Small intestine (tissue), 7 donors: ENCODE measurements around the gene IGFL4. TPM values are rescaled to one million over a fixed set of nuclear protein-coding genes. Genes with fewer than 3 reads are reported as not detected.

Experiments used
- DNase-seq, 2 donors: peaks; one replicate each; pipeline versions ENCODE4 v3.0.0 to v3.0.0-alpha.2; 2013
- FAIRE-seq: peaks from 2 replicates; lab custom pipeline; 2012; peaks lifted over from hg19 to GRCh38; lab: Jason Lieb, UNC
- H3K27ac ChIP-seq, 3 donors: one replicate each; pipeline ENCODE4 v1.5.1; 2013; ENCODE audit warnings: low read length in 2 of 3, mild to moderate bottlenecking in 2 of 3, control low read depth in 1 of 3, inconsistent platforms in 1 of 3, low read depth in 1 of 3, moderate library complexity in 1 of 3
- H3K27me3 ChIP-seq, 3 donors: one replicate each; pipeline ENCODE4 v1.6.1; 2013; ENCODE audit warnings: low read length in 3 of 3, inconsistent platforms in 1 of 3; ENCODE audit not compliant: control insufficient read depth in 3 of 3, insufficient read depth in 3 of 3
- H3K36me3 ChIP-seq, 3 donors: one replicate each; pipeline ENCODE4 v1.6.1; 2013; ENCODE audit warnings: low read length in 3 of 3, inconsistent platforms in 1 of 3, low read depth in 1 of 3, mild to moderate bottlenecking in 1 of 3, moderate library complexity in 1 of 3; ENCODE audit not compliant: control insufficient read depth in 3 of 3, insufficient read depth in 2 of 3
- H3K4me1 ChIP-seq, 3 donors: one replicate each; pipeline ENCODE4 v1.6.1; 2013; ENCODE audit warnings: low read length in 2 of 3, inconsistent platforms in 1 of 3, low read depth in 1 of 3, mild to moderate bottlenecking in 1 of 3, moderate library complexity in 1 of 3; ENCODE audit not compliant: control insufficient read depth in 3 of 3, insufficient read depth in 2 of 3
- H3K4me3 ChIP-seq, 3 donors: one replicate each; pipeline ENCODE4 v1.5.1; 2013; ENCODE audit warnings: low read length in 3 of 3, control low read depth in 1 of 3, inconsistent platforms in 1 of 3, low read depth in 1 of 3, mild to moderate bottlenecking in 1 of 3, moderate library complexity in 1 of 3
- H3K9me3 ChIP-seq, 2 donors: one replicate each; pipeline ENCODE4 v1.6.1; 2013; ENCODE audit warnings: low read depth in 1 of 2, low read length in 1 of 2; ENCODE audit not compliant: control insufficient read depth in 2 of 2, insufficient read depth in 1 of 2
- WGBS, 3 donors: extraction: QIAGEN DNeasy Blood & Tissue Kit; methylation state at CpG; one replicate each; pipeline ENCODE4 v1.1.7; 2013; 5-methylcytosine and 5-hydroxymethylcytosine counted together
- polyA plus RNA-seq, 4 donors: library from polyadenylated mRNA; stranded (reverse) in 3 of 4; unstranded in 1 of 4; fragments of 200-250 nt in 3 of 4; fragments of 120-200 nt in 1 of 4; gene quantifications; one replicate each; pipeline versions ENCODE4 v1.2.1 to v1.2.3, GENCODE V29; 2013
- donor health status: healthy with polysubstance abuse.
- donor health status: control.
- donor health status: control.
- donor health status: Bipolar disorder and iron deficiency.
- donor health status: healthy.

Gene IGFL4
- polyA plus RNA-seq, 4 donors, result 0.03 to 1.2 TPM; not detected in 2

- WGBS, 3 donors, result 4 to 6% (median 4%) methylated on average over 24 to 63 of the region's 63 CpGs
- DNase-seq, result peak in 1 of 2 donors; percentile 37
- no peak for FAIRE-seq
Measured at GRCh38 chr19:46015687-46016425, 24.9 kb downstream of the IGFL4 start.

GRCh38 chr19:46014941-46015686 is 25.7 kb downstream of the IGFL4 start:
- Histone ChIP-seq H3K27me3 (peaks cover 0 to 28% (median 5%) of the 10 kb centered on the region in 3 donors), H3K36me3 (peaks cover 0 to 30% (median 0%) of the 10 kb centered on the region in 3 donors), H3K27ac (no peak overlapping the region), H3K9me3 (no peaks in the 10 kb centered on the region), H3K4me3 (peak overlapping the region in 1 of 3 donors; percentile 64), H3K4me1 (peaks cover 0 to 14% (median 2%) of the 10 kb centered on the region in 3 donors)
- 5 to 14% (median 6%) methylated on average over 30 to 74 of the region's 74 CpGs for WGBS, 3 donors
- FAIRE-seq (no peak), DNase-seq (peak; percentile 70 to 80)

More at GRCh38 chr19:46015687-46016425, 24.9 kb downstream of the IGFL4 start:
- Histone ChIP-seq H3K27me3 (peaks cover 0 to 28% (median 5%) of the 10 kb centered on the region in 3 donors), H3K9me3 (no peaks in the 10 kb centered on the region), H3K4me1 (peaks cover 0 to 14% (median 2%) of the 10 kb centered on the region in 3 donors), H3K27ac (no peak overlapping the region), H3K4me3 (peak overlapping the region in 2 of 3 donors; percentile 38 to 64), H3K36me3 (peaks cover 0 to 30% (median 0%) of the 10 kb centered on the region in 3 donors)

- Histone ChIP-seq H3K4me3 (peak overlapping the region in 1 of 3 donors; percentile 64), H3K27me3 (peaks cover 0 to 28% (median 5%) of the 10 kb centered on the region in 3 donors), H3K27ac (no peak overlapping the region), H3K9me3 (no peaks in the 10 kb centered on the region), H3K36me3 (peaks cover 0 to 31% (median 0%) of the 10 kb centered on the region in 3 donors), H3K4me1 (peaks cover 0 to 14% (median 2%) of the 10 kb centered on the region in 3 donors)
- WGBS, 3 donors, result 26 to 43% (median 36%) methylated on average over 8 of the region's 8 CpGs
- DNase-seq (no peak), FAIRE-seq (no peak)
Measured at GRCh38 chr19:46014534-46014933, 26.3 kb downstream of the IGFL4 start.

GRCh38 chr19:46009530-46010510 is 31.0 kb downstream of the IGFL4 start:
- WGBS, 3 donors, result 61 to 66% (median 64%) methylated on average over 24 to 28 of the region's 28 CpGs
- FAIRE-seq (no peak), DNase-seq (peak; percentile 58 to 72)
- Histone ChIP-seq H3K27ac (no peak overlapping the region), H3K4me3 (no peak overlapping the region), H3K9me3 (no peaks in the 10 kb centered on the region), H3K36me3 (peaks cover 0 to 27% (median 2%) of the 10 kb centered on the region in 3 donors), H3K4me1 (peaks cover 0 to 4% (median 2%) of the 10 kb centered on the region in 3 donors), H3K27me3 (peaks cover 0 to 15% (median 4%) of the 10 kb centered on the region in 3 donors)

DNA sequence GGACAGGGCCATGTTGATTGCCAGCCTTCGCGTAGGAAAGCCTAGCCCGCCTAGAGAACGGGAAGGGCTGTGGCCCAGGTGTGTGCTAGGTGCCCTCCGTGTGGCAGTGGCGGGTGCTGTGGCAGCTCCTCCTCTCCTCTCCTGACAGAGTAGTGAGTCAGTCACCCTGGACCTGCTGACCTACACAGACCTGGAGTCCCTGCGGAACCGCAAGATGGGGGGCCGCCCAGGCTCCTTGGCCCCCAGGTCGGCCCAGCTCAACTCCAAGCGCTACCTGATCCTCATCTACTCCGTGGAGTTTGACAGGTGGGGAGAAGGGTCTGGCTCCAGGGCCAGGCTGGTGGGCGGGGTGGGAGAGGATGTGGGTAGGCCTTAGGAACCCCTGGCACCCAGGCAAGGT is 34.4 kb downstream of the IGFL4 start:
- FAIRE-seq, result no peak
- Histone ChIP-seq H3K9me3 (no peaks in the 10 kb centered on the region), H3K4me3 (no peak overlapping the region), H3K4me1 (no peaks in the 10 kb centered on the region), H3K27me3 (no peaks in the 10 kb centered on the region), H3K36me3 (peaks cover 0 to 32% (median 2%) of the 10 kb centered on the region in 3 donors), H3K27ac (no peak overlapping the region)
- no peak for DNase-seq
- WGBS, 3 donors, result 94 to 96% (median 95%) methylated on average over 13 of the region's 13 CpGs

GRCh38 chr19:46002678-46003275 is 38.0 kb downstream of the IGFL4 start:
- no peak for FAIRE-seq
- Histone ChIP-seq H3K27me3 (peaks cover 0 to 12% (median 0%) of the 10 kb centered on the region in 3 donors), H3K27ac (no peak overlapping the region), H3K9me3 (no peaks in the 10 kb centered on the region), H3K4me1 (peaks cover 0 to 10% (median 5%) of the 10 kb centered on the region in 3 donors), H3K36me3 (peaks cover 0 to 25% (median 2%) of the 10 kb centered on the region in 3 donors), H3K4me3 (no peak overlapping the region)
- WGBS, 3 donors, result 92 to 97% (median 95%) methylated on average over 14 to 15 of the region's 15 CpGs
- DNase-seq, result no peak

DNA sequence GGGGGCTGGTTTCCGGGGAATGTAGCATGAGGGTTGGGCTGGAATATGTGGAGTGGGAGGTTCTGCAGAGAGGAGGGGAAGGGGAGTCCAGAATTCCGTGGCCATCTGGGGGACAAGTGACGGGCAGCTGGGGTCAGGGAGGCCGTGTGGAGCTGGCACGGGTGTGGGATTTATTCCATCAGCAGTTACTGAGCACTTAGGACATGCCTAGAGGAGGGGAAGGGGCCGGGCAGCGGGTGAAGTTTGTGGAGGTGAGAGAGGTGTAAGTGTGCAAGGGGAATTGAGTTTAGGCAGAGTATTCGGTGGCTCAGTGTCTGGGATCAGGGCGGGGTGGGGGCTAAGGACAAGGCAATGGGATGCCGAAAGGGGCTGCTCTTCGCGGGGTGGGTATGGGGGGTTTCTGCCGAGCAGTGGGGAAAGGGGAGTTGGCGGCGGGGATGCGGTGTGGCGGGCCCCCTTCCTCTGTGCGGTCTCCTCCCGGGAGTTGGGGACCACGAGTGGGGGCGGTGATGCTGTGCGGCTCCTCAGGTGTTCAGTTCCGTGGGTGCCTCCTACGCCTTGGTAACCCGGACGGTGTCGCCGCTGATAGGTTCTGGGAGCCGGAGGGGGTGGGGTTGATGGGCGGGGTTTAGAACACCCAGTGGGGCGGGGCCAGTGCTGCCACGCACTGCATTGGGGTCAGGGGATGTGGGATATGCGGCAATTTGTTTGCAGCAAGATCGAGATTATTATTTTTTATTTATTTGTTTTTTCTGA is 40.1 kb downstream of the IGFL4 start:
- no peaks in the 10 kb centered on the region for H3K9me3 ChIP-seq
- FAIRE-seq (no peak), DNase-seq (peak; percentile 63 to 69)
- peaks cover 2 to 13% (median 9%) of the 10 kb centered on the region in 3 donors for H3K4me1 ChIP-seq
- peaks cover 0 to 12% (median 0%) of the 10 kb centered on the region in 3 donors for H3K27me3 ChIP-seq
- peak overlapping the region in 1 of 3 donors; percentile 6 for H3K4me3 ChIP-seq
- WGBS, 3 donors, result 4 to 7% (median 5%) methylated on average over 26 to 34 of the region's 34 CpGs
- H3K27ac ChIP-seq, result no peak overlapping the region
- peaks cover 0 to 22% (median 0%) of the 10 kb centered on the region in 3 donors for H3K36me3 ChIP-seq
